Measurements from ENCODE around the gene GOLGA7B. TPM values are rescaled to one million over a fixed set of nuclear protein-coding genes. Genes with fewer than 3 reads are reported as not detected.

The GOLGA7B gene
- total RNA-seq, 1 donor from 2014 or later, result 0.37 TPM

DNA sequence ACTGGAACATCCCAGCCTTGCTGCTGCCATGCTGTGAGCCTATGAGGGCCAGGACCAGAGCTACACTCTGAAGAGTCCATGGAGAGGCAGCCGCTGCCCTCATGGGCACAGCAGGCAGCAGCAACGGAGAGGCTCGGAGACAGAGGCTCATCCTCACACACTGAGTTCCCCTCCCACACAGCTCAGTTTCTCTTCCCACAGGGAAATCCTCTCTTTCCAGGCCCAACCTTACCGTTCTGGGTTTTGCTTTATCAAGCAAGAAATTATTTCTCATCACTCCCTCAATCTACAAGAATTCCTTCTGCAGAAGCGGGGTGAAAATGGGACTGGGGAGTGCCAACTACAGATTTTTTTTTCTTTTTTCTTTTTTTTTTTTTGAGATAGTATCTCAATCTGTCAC, 36.6 kb downstream of the GOLGA7B start:
- no peak for DNase-seq
- Mint-ChIP-seq H3K4me3 (no peak overlapping the region), H3K27me3 (no peaks in the 10 kb centered on the region), H3K27ac (no peak overlapping the region), H3K9me3 (no peaks in the 10 kb centered on the region), H3K36me3 (ENCODE audit: low read depth) (no peaks in the 10 kb centered on the region), H3K4me1 (no peaks in the 10 kb centered on the region)
- intact Hi-C loops (cut with micrococcal nuclease), result no loop called here

GRCh38 chr10:97887399-97887798, 37.8 kb downstream of the GOLGA7B start:
- Mint-ChIP-seq H3K4me1 (no peaks in the 10 kb centered on the region), H3K27ac (no peak overlapping the region), H3K4me3 (no peak overlapping the region), H3K27me3 (no peaks in the 10 kb centered on the region), H3K36me3 (ENCODE audit: low read depth) (no peaks in the 10 kb centered on the region), H3K9me3 (no peaks in the 10 kb centered on the region)
- no peak for DNase-seq
- intact Hi-C loops (cut with micrococcal nuclease), result no loop called here

DNA sequence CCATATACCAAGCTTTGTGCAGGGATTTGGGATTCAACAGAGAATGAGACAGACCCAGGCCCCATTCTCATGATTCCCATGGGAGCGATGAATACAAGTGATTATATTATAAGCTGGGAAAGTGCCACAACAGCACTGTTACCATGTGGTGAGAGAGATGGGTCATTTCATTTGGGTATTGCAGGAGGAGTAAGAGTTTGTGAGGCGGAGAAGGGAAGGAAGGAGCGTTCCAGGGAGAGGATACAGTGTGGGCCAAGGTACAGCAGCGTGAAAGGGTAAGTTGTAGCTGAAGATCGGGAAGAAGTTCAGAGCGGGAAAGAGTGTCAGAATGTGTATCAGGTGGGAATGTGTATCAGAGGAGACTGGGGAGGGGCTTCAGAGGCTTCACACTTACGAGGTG, 38.5 kb downstream of the GOLGA7B start:
- no peak for DNase-seq
- intact Hi-C loops (cut with micrococcal nuclease), result no loop called here
- no peaks in the 10 kb centered on the region for H3K9me3 Mint-ChIP-seq

DNA sequence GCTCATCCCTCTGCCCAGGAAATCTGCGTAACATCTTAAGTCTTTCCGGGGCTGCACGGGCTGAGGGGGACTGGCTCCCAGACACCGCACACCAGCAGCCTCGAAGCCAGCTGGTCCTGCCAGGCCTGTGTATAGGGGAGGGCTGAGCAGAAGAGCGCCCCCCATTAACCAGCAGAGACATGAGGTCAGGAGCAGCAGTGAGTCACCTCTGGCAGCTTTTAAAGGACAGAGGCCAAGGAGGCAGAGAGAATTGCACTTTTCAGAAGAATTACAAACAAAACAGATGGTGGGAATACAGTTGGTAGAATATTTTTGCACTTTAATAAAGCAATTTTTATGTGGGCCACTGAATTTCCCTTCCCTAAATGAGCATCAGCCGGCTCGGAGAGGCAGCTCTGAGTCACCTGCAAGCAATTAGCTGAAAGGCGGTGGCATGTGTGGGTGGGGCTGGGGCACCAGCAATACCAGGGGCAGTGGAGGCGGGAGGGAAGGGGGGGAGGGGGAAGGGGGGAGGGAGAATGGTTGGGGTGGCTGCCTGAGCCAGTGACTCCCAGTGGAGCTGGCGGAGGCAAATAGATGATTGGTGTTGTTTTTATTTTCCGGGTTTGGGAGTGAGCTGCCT, 39.1 kb downstream of the GOLGA7B start:
- no peak for DNase-seq
- H3K27me3 Mint-ChIP-seq, result peaks cover 3% of the 10 kb centered on the region
- H3K9me3 Mint-ChIP-seq, result no peaks in the 10 kb centered on the region
- intact Hi-C loops (cut with micrococcal nuclease), result no loop called here
- no peak overlapping the region for H3K27ac Mint-ChIP-seq
- no peaks in the 10 kb centered on the region for H3K36me3 Mint-ChIP-seq (ENCODE audit: low read depth)
- H3K4me3 Mint-ChIP-seq, result no peak overlapping the region
- H3K4me1 Mint-ChIP-seq, result no peaks in the 10 kb centered on the region

More for the DNA sequence above, 38.5 kb downstream of the GOLGA7B start:
- Mint-ChIP-seq H3K4me3 (no peak overlapping the region), H3K4me1 (no peaks in the 10 kb centered on the region), H3K27ac (no peak overlapping the region), H3K36me3 (ENCODE audit: low read depth) (no peaks in the 10 kb centered on the region), H3K27me3 (no peaks in the 10 kb centered on the region)

DNA sequence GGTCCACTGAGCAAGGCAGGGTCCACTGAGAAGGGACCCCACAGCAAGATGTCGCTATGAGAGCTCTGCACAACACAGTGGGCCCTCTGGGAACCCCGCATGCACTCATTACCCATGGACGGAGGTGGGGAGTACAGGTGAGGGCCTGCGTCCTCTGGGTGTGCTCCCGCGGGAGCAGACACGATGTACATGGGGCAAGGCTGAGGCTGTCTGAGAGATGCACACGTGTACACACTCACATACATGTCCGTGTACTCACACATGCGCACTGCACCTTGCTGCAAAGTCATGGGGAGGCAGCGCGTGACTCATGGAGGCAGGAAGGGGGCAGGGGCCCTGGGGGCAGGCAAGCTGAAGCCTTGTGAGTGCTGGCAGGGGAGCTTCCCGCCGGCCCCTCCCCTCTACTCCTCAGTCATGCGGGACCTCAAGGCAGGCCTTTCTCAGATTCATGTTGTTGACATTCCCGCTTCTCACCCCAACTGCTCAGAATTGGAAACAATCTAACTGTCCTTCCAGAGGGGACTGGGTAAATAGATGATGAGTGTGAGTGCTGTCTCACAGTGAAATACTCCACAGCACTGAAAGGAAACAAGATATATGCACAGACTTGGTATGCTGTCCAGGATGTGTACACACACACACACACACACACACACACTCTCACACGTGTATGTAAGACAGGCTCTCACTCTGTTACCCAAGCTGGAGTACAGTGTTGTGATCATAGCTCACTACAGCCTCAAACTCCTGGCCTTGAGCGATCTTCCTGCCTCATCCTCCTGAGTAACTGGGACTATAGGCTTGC, 40.0 kb downstream of the GOLGA7B start:
- H3K9me3 Mint-ChIP-seq, result no peaks in the 10 kb centered on the region
- no peaks in the 10 kb centered on the region for H3K4me1 Mint-ChIP-seq
- H3K36me3 Mint-ChIP-seq (ENCODE audit: low read depth), result no peaks in the 10 kb centered on the region
- H3K4me3 Mint-ChIP-seq, result no peak overlapping the region
- peaks cover 5% of the 10 kb centered on the region for H3K27me3 Mint-ChIP-seq
- intact Hi-C loops (cut with micrococcal nuclease), result no loop called here
- no peak overlapping the region for H3K27ac Mint-ChIP-seq
- DNase-seq, result no peak

- no peak overlapping the region for H3K4me3 Mint-ChIP-seq
- peaks cover 5% of the 10 kb centered on the region for H3K27me3 Mint-ChIP-seq
- H3K36me3 Mint-ChIP-seq (ENCODE audit: low read depth), result no peaks in the 10 kb centered on the region
- no peaks in the 10 kb centered on the region for H3K4me1 Mint-ChIP-seq
- no peak for DNase-seq
- no peaks in the 10 kb centered on the region for H3K9me3 Mint-ChIP-seq
- H3K27ac Mint-ChIP-seq, result no peak overlapping the region
- intact Hi-C loops (cut with micrococcal nuclease), result no loop called here
These were observed 42.0 kb downstream of the GOLGA7B start for GRCh38 chr10:97891497-97892167.

DNA sequence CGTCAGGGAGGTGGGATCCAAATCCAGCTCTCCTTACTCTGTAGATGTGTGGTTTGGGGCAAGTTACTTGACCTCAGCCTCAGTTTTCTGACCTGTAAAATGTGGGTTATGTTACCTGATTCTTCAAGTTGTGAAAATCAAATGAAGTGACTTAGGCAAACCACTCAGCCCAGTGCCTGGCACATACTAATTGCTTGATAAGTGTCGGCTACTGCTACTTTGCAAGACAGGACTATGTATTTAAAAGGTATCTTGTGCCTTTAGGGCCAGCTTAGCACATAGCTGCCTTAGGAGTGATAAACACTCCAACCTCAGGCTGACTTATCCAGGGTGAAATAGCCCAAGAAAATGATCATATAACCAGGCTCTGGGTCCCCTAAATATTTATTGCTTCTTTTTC, 42.9 kb downstream of the GOLGA7B start:
- no peaks in the 10 kb centered on the region for H3K4me1 Mint-ChIP-seq
- H3K9me3 Mint-ChIP-seq, result no peaks in the 10 kb centered on the region
- H3K4me3 Mint-ChIP-seq, result no peak overlapping the region
- H3K27ac Mint-ChIP-seq, result no peak overlapping the region
- DNase-seq, result no peak
- intact Hi-C loops (cut with micrococcal nuclease), result no loop called here
- H3K36me3 Mint-ChIP-seq (ENCODE audit: low read depth), result no peaks in the 10 kb centered on the region
- H3K27me3 Mint-ChIP-seq, result peaks cover 5% of the 10 kb centered on the region

DNA sequence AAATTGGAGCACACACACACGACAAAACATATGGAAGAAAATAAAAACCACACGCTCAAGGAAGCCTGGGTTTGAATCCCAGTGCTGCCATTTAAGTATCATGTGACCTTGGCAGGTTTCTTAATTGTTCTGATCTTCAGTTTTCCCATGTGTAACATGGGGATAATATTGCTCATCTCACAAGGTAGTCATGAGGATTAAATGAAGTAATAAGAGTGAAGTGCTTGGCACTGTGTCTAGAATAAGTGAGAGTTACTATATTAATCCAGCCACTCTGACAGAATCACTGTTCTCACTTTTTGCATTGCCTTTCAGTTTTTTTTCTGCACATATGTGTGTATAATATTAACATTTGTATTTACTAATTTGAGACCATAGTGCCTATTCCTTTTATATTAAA, 43.3 kb downstream of the GOLGA7B start:
- no peak overlapping the region for H3K27ac Mint-ChIP-seq
- no peaks in the 10 kb centered on the region for H3K36me3 Mint-ChIP-seq (ENCODE audit: low read depth)
- H3K4me3 Mint-ChIP-seq, result no peak overlapping the region
- no peaks in the 10 kb centered on the region for H3K4me1 Mint-ChIP-seq
- no peak for DNase-seq
- H3K27me3 Mint-ChIP-seq, result peaks cover 5% of the 10 kb centered on the region
- intact Hi-C loops (cut with micrococcal nuclease), result no loop called here
- no peaks in the 10 kb centered on the region for H3K9me3 Mint-ChIP-seq

DNA sequence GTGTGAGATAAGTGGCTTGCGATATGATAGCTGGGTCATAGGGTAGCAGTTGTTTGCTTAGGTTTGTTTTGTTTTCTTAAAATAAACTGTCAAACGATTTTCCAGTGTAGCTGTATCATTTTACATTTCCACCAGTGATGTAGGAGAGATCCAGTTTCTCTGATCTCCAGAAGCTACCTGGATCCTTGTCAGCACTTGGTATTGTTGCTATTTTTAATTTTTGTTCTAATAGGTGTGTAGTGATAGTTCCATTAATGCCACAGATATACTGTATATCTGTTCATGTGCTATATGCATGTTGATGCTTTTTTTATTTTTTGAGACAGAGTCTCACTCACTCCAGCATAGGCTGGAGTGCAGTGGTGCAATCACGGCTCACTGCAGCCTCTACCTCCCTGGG, 44.4 kb downstream of the GOLGA7B start:
- Mint-ChIP-seq H3K4me3 (no peak overlapping the region), H3K4me1 (no peaks in the 10 kb centered on the region), H3K27me3 (peaks cover 5% of the 10 kb centered on the region), H3K36me3 (ENCODE audit: low read depth) (no peaks in the 10 kb centered on the region), H3K9me3 (no peaks in the 10 kb centered on the region), H3K27ac (no peak overlapping the region)
- no peak for DNase-seq
- intact Hi-C loops (cut with micrococcal nuclease), result no loop called here

GRCh38 chr10:97895084-97895483, 45.4 kb downstream of the GOLGA7B start:
- Mint-ChIP-seq H3K27me3 (peaks cover 5% of the 10 kb centered on the region), H3K4me1 (no peaks in the 10 kb centered on the region), H3K4me3 (no peak overlapping the region), H3K36me3 (ENCODE audit: low read depth) (no peaks in the 10 kb centered on the region), H3K27ac (no peak overlapping the region), H3K9me3 (no peaks in the 10 kb centered on the region)
- DNase-seq, result no peak
- intact Hi-C loops (cut with micrococcal nuclease), result no loop called here

DNA sequence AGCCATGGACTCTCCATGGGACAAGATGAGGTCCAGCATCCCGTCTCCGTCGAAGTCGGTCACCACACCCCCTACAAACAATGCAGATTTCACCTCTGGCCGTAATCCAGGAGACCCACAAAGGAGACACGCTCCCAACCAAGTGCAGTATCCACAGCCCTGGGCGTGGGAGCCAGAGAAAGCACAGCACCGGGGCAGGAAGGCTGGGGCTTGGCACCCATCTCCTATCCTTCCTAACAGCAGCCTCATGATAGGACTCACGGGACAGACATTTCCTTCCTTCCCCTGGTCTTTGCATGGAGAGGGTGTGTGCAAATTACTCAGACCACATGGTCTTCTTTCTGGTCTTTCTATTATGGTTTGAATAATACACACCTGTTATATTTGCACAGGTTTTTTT, 46.3 kb downstream of the GOLGA7B start:
- H3K4me3 Mint-ChIP-seq, result no peak overlapping the region
- no peaks in the 10 kb centered on the region for H3K9me3 Mint-ChIP-seq
- no peaks in the 10 kb centered on the region for H3K36me3 Mint-ChIP-seq (ENCODE audit: low read depth)
- H3K27ac Mint-ChIP-seq, result no peak overlapping the region
- DNase-seq, result no peak
- no peaks in the 10 kb centered on the region for H3K4me1 Mint-ChIP-seq
- intact Hi-C loops (cut with micrococcal nuclease), result no loop called here
- H3K27me3 Mint-ChIP-seq, result peaks cover 5% of the 10 kb centered on the region

GRCh38 chr10:97896756-97897358, 47.2 kb downstream of the GOLGA7B start:
- H3K9me3 Mint-ChIP-seq, result no peaks in the 10 kb centered on the region
- intact Hi-C loops (cut with micrococcal nuclease), result no loop called here
- no peak for DNase-seq
- H3K36me3 Mint-ChIP-seq (ENCODE audit: low read depth), result no peaks in the 10 kb centered on the region
- H3K4me3 Mint-ChIP-seq, result no peak overlapping the region
- H3K27me3 Mint-ChIP-seq, result peaks cover 5% of the 10 kb centered on the region
- H3K4me1 Mint-ChIP-seq, result no peaks in the 10 kb centered on the region
- no peak overlapping the region for H3K27ac Mint-ChIP-seq

- intact Hi-C loops (cut with micrococcal nuclease), result no loop called here
- Mint-ChIP-seq H3K27me3 (peaks cover 5% of the 10 kb centered on the region), H3K36me3 (ENCODE audit: low read depth) (no peaks in the 10 kb centered on the region), H3K4me3 (no peak overlapping the region), H3K27ac (no peak overlapping the region), H3K9me3 (no peaks in the 10 kb centered on the region), H3K4me1 (no peaks in the 10 kb centered on the region)
- no peak for DNase-seq
These were observed 48.8 kb downstream of the GOLGA7B start for GRCh38 chr10:97898429-97898828.

- no peak for DNase-seq
- peaks cover 3% of the 10 kb centered on the region for H3K27me3 Mint-ChIP-seq
- no peak overlapping the region for H3K27ac Mint-ChIP-seq
- no peaks in the 10 kb centered on the region for H3K4me1 Mint-ChIP-seq
- no peaks in the 10 kb centered on the region for H3K36me3 Mint-ChIP-seq (ENCODE audit: low read depth)
- intact Hi-C loops (cut with micrococcal nuclease), result no loop called here
- H3K4me3 Mint-ChIP-seq, result no peak overlapping the region
- H3K9me3 Mint-ChIP-seq, result no peaks in the 10 kb centered on the region
These were observed 51.7 kb downstream of the GOLGA7B start for GRCh38 chr10:97901381-97901780.
